Skeletal muscle tissue (tissue), 4 donors: Measurements from ENCODE around the gene MYPN. TPM values are rescaled to one million over a fixed set of nuclear protein-coding genes. Genes with fewer than 3 reads are reported as not detected.

Experiments used
- H3K27ac ChIP-seq: one replicate; pipeline ENCODE4 v1.7.0; 2013; ENCODE audit warnings: mild to moderate bottlenecking, low read depth, low read length, inconsistent platforms
- H3K27me3 ChIP-seq, 3 donors: one replicate each; pipeline ENCODE4 v1.7.0; 2013; ENCODE audit warnings: low read length in 3 of 3; ENCODE audit not compliant: control insufficient read depth in 3 of 3, insufficient read depth in 3 of 3
- H3K36me3 ChIP-seq, 3 donors: one replicate each; pipeline ENCODE4 v1.7.0; 2013; ENCODE audit warnings: low read length in 3 of 3; ENCODE audit not compliant: control insufficient read depth in 3 of 3, insufficient read depth in 3 of 3
- H3K4me1 ChIP-seq, 3 donors: one replicate each; pipeline ENCODE4 v1.7.0; 2013; ENCODE audit warnings: low read length in 3 of 3, mild to moderate bottlenecking in 3 of 3; ENCODE audit not compliant: control insufficient read depth in 3 of 3, insufficient read depth in 3 of 3
- H3K4me3 ChIP-seq, 3 donors: one replicate each; pipeline ENCODE4 v1.7.0; 2013; ENCODE audit warnings: low read length in 3 of 3
- H3K9ac ChIP-seq, 3 donors: one replicate each; pipeline ENCODE4 v1.7.0; 2013; ENCODE audit warnings: low read length in 3 of 3, mild to moderate bottlenecking in 3 of 3, moderate library complexity in 2 of 3, low read depth in 1 of 3
- H3K9me3 ChIP-seq, 3 donors: one replicate each; pipeline ENCODE4 v1.7.0; 2013; ENCODE audit warnings: low read length in 3 of 3; ENCODE audit not compliant: control insufficient read depth in 3 of 3
- total RNA-seq: library from RNA; depleted of rRNA; stranded (reverse); fragments of >200 nt; gene quantifications from one replicate; pipeline ENCODE4 v1.2.3, GENCODE V29; 2014
- donor health status: Osteomylitis.

The MYPN gene
- total RNA-seq, 1 donor from 2014 or later: 57.4 TPM

- H3K36me3 ChIP-seq: no peaks in the 10 kb centered on the region
- H3K4me1 ChIP-seq: peaks cover 0 to 8% (median 4%) of the 10 kb centered on the region in 3 donors
- no peak overlapping the region for H3K27ac ChIP-seq
- peak overlapping the region; percentile 76 to 83 (median 77) for H3K4me3 ChIP-seq
- H3K9me3 ChIP-seq: no peaks in the 10 kb centered on the region
- H3K27me3 ChIP-seq: no peaks in the 10 kb centered on the region
- peak overlapping the region; percentile 74 to 85 (median 85) for H3K9ac ChIP-seq
These were observed 122.0 kb downstream of the MYPN start for GRCh38 chr10:68231106-68231816.

- peaks cover 0 to 8% (median 4%) of the 10 kb centered on the region in 3 donors for H3K4me1 ChIP-seq
- H3K27me3 ChIP-seq: no peaks in the 10 kb centered on the region
- no peaks in the 10 kb centered on the region for H3K9me3 ChIP-seq
- peak within 1 kb of the TSS; percentile 74 to 85 (median 85) for H3K9ac ChIP-seq
- H3K4me3 ChIP-seq: peak within 1 kb of the TSS; percentile 76 to 83 (median 77)
- no peak within 1 kb of the TSS for H3K27ac ChIP-seq
- no peaks in the 10 kb centered on the region for H3K36me3 ChIP-seq
These were observed 122.5 kb downstream of the MYPN start, which contains the start of gene ATOH7 for GRCh38 chr10:68231817-68232251. TSS of gene ATOH7 (minus strand) at chr10:68232113. CDS start at chr10:68231677, 436 bp downstream.

DNA sequence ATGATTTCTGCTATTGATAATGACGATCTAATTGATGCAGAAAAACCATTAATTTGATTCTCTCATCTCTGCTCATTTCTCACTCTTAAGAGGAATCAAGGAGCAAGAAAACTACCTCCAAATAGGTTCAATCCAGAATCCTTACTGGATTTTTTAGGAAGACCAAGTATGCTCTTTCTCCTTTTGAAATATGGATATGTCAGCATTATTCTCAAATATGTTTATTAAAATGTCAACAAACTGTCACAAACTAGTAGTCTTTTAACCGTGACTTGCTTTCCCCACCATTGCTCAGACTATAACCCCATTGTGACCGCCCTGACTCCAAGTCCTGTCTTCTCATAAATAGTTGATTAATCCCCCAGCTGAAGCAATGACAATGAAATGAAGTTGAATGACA is 123.8 kb downstream of the MYPN start:
- H3K4me3 ChIP-seq: no peak overlapping the region

GRCh38 chr10:68235111-68235510 is 125.8 kb downstream of the MYPN start:
- no peaks in the 10 kb centered on the region for H3K36me3 ChIP-seq
- no peaks in the 10 kb centered on the region for H3K27me3 ChIP-seq
- H3K9me3 ChIP-seq: no peaks in the 10 kb centered on the region
- no peak overlapping the region for H3K27ac ChIP-seq
- H3K4me3 ChIP-seq: no peak overlapping the region
- H3K9ac ChIP-seq: no peak overlapping the region
- peaks cover 0 to 8% (median 4%) of the 10 kb centered on the region in 3 donors for H3K4me1 ChIP-seq

More for the DNA sequence above, 123.8 kb downstream of the MYPN start:
- no peaks in the 10 kb centered on the region for H3K9me3 ChIP-seq
- no peak overlapping the region for H3K9ac ChIP-seq
- no peaks in the 10 kb centered on the region for H3K36me3 ChIP-seq
- H3K27ac ChIP-seq: no peak overlapping the region
- no peaks in the 10 kb centered on the region for H3K27me3 ChIP-seq
- peaks cover 0 to 8% (median 4%) of the 10 kb centered on the region in 3 donors for H3K4me1 ChIP-seq

- H3K4me1 ChIP-seq: peaks cover 0 to 8% (median 4%) of the 10 kb centered on the region in 3 donors
- no peak overlapping the region for H3K9ac ChIP-seq
- H3K4me3 ChIP-seq: no peak overlapping the region
- no peaks in the 10 kb centered on the region for H3K36me3 ChIP-seq
- H3K27me3 ChIP-seq: no peaks in the 10 kb centered on the region
- no peak overlapping the region for H3K27ac ChIP-seq
- no peaks in the 10 kb centered on the region for H3K9me3 ChIP-seq
These were observed 126.3 kb downstream of the MYPN start for GRCh38 chr10:68235581-68235980.

- Histone ChIP-seq H3K36me3 (no peaks in the 10 kb centered on the region), H3K4me1 (no peaks in the 10 kb centered on the region), H3K27me3 (no peaks in the 10 kb centered on the region), H3K4me3 (no peak overlapping the region), H3K27ac (no peak overlapping the region), H3K9me3 (no peaks in the 10 kb centered on the region), H3K9ac (no peak overlapping the region)
These were observed 127.9 kb downstream of the MYPN start for GRCh38 chr10:68237173-68237572.

DNA sequence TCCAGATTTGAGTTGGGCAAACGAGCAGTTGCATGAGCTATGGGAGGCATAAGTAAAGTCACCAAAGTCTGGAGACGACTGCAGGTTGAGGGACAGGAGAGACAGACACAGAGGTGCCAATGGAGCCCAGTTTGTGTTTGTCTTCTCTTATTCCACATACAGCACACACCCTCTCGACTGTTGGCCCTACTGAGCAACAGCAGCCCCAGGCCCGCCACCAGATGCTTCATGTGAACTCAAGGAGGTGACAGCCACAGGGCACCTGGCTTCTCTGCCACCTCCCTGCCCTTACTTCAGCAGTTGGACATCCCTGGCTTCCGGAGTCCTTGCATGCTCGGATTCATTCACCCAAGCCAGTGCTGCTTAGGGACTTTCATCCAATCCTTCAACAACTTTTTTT is 129.1 kb downstream of the MYPN start:
- Histone ChIP-seq H3K9ac (no peak overlapping the region), H3K27ac (no peak overlapping the region), H3K4me1 (no peaks in the 10 kb centered on the region), H3K9me3 (no peaks in the 10 kb centered on the region), H3K36me3 (no peaks in the 10 kb centered on the region), H3K27me3 (no peaks in the 10 kb centered on the region), H3K4me3 (no peak overlapping the region)

- Histone ChIP-seq H3K36me3 (no peaks in the 10 kb centered on the region), H3K4me1 (no peaks in the 10 kb centered on the region), H3K27me3 (no peaks in the 10 kb centered on the region), H3K9me3 (no peaks in the 10 kb centered on the region), H3K27ac (no peak overlapping the region), H3K4me3 (no peak overlapping the region), H3K9ac (no peak overlapping the region)
These were observed 129.8 kb downstream of the MYPN start for GRCh38 chr10:68239069-68239468.

DNA sequence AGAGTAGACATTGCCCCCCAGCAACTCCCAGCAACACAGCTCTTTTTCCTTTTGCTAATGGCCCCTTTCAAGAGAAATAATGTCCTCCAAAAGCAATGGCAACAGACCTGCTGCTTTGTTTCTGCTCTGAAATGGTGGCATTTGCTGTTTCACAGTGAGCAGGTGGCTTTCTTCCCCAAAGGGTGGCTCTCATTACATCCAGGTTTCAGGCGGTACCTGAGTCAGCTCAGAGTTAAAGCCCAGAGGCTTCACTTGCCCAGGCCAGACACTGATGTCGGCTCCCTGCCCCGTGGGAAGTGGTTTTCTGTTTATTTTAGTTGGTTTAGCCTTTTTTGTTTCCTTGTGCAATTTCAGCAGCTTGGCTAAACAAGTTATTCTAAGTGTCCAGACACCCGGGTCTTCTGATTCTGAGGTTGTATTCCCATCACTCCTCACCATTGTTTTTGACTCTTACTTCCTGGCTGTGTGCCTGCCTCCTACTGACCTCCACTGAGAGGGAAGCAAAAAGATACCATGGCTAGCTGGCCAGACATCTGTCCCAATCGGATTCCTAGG is 130.4 kb downstream of the MYPN start:
- no peak overlapping the region for H3K27ac ChIP-seq
- H3K36me3 ChIP-seq: no peaks in the 10 kb centered on the region
- H3K27me3 ChIP-seq: no peaks in the 10 kb centered on the region

GRCh38 chr10:68242051-68242450 is 132.8 kb downstream of the MYPN start:
- H3K4me1 ChIP-seq: no peaks in the 10 kb centered on the region
- no peak overlapping the region for H3K4me3 ChIP-seq

More for the DNA sequence above, 130.4 kb downstream of the MYPN start:
- H3K9me3 ChIP-seq: no peaks in the 10 kb centered on the region
- H3K4me1 ChIP-seq: no peaks in the 10 kb centered on the region
- H3K9ac ChIP-seq: no peak overlapping the region
- H3K4me3 ChIP-seq: no peak overlapping the region

More at GRCh38 chr10:68242051-68242450, 132.8 kb downstream of the MYPN start:
- H3K9me3 ChIP-seq: no peaks in the 10 kb centered on the region
- H3K9ac ChIP-seq: no peak overlapping the region
- H3K27me3 ChIP-seq: no peaks in the 10 kb centered on the region
- H3K36me3 ChIP-seq: no peaks in the 10 kb centered on the region
- no peak overlapping the region for H3K27ac ChIP-seq
